HepG2 (cell line): ENCODE results near the gene SLC6A12. TPM values are rescaled to one million over a fixed set of nuclear protein-coding genes. Genes with fewer than 3 reads are reported as not detected.

Experiments used
- ATAC-seq: fragments of 200-7000 bp; cut with Tn5 transposase; 3 replicates; pipeline ENCODE4 v1.9.1; 2020; ENCODE audit warnings: mild to moderate bottlenecking, moderate library complexity
- BruUV-seq: library from RNA; stranded (reverse); fragments of 400-500 nt; replicated peaks from 2 replicates; lab custom pipeline; 2021; lab: Mats Ljungman, UMichigan
- CTCF ChIA-PET: fragments of 300-600 bp; formaldehyde crosslinking; extraction: SDS; loops from one replicate; lab custom pipeline; 2021; ENCODE audit warnings: low total read pairs, inconsistent platforms, low intra/inter-chr PET ratio; lab: Yijun Ruan, JAX
- POLR2A ChIA-PET: fragments of 350-600 bp; sonication (Branson Sonifier 250); formaldehyde crosslinking; loops from one replicate; lab custom pipeline; 2020; ENCODE audit warnings: antibody characterized with exemption, inconsistent platforms; lab: Yijun Ruan, JAX
- DNase-seq: peaks from one replicate; pipeline ENCODE4 v3.0.0-alpha.2; 2015; ENCODE audit warnings: low spot score
- FAIRE-seq: peaks from 3 replicates; lab custom pipeline; 2011; peaks lifted over from hg19 to GRCh38; lab: Jason Lieb, UNC
- H2AFZ ChIP-seq: one replicate; pipeline ENCODE4 v1.6.1; 2011; ENCODE audit warnings: low read length, inconsistent platforms
- H3K27ac ChIP-seq: fragments of 300-600 bp; 3 replicates; pipeline ENCODE4 v1.8.0; 2011; ENCODE audit warnings: mixed run types, mild to moderate bottlenecking, mixed read lengths, low read length, inconsistent platforms; ENCODE audit not compliant: insufficient read depth; ENCODE audit errors: extremely low read length
- H3K27me3 ChIP-seq, 2 experiments: fragments of 200-600 bp in 1 of 2; 2 replicates in 1 of 2; 3 replicates in 1 of 2; pipeline versions ENCODE4 v1.6.0 to v1.8.0; 2011; ENCODE audit warnings: low read length in 2 of 2, mild to moderate bottlenecking in 2 of 2, moderate library complexity in 2 of 2, inconsistent platforms in 1 of 2; ENCODE audit not compliant: insufficient read depth in 2 of 2, control insufficient read depth in 1 of 2
- H3K36me3 ChIP-seq, 2 experiments: fragments of 200-600 bp in 1 of 2; replicated peaks in 1 of 2; 2 replicates in 1 of 2; 3 replicates in 1 of 2; pipeline versions ENCODE4 v1.5.1 to v1.8.0; 2011; ENCODE audit warnings: low read length in 2 of 2, inconsistent platforms in 1 of 2; ENCODE audit not compliant: insufficient read depth in 2 of 2, control insufficient read depth in 1 of 2
- H3K4me1 ChIP-seq: 2 replicates; pipeline ENCODE4 v1.5.1; 2012; ENCODE audit warnings: low read length, inconsistent platforms; ENCODE audit not compliant: insufficient read depth
- H3K4me2 ChIP-seq: 2 replicates; pipeline ENCODE4 v1.6.0; 2011; ENCODE audit warnings: low read depth, low read length, inconsistent platforms
- H3K4me3 ChIP-seq, 3 experiments: fragments of 200-600 bp in 1 of 3; sonication (generic), shearing (Covaris generic) in 1 of 3; replicated peaks in 1 of 3; 2 replicates each; pipeline ENCODE4 v1.5.1; 2011 to 2016; ENCODE audit warnings: low read length in 3 of 3, inconsistent platforms in 2 of 3, low read depth in 2 of 3, mild to moderate bottlenecking in 2 of 3, control low read depth in 1 of 3, mixed read lengths in 1 of 3; ENCODE audit not compliant: insufficient read depth in 1 of 3
- H3K79me2 ChIP-seq: one replicate; pipeline ENCODE4 v1.6.1; 2011; ENCODE audit warnings: low read length, inconsistent platforms; ENCODE audit not compliant: insufficient read depth
- H3K9ac ChIP-seq: 2 replicates; pipeline ENCODE4 v1.6.0; 2011; ENCODE audit warnings: mild to moderate bottlenecking, low read depth, low read length, inconsistent platforms; ENCODE audit not compliant: insufficient read depth
- H3K9me3 ChIP-seq: 2 replicates; pipeline ENCODE4 v1.5.1; 2012; ENCODE audit warnings: mild to moderate bottlenecking, low read length
- H4K20me1 ChIP-seq: 2 replicates; pipeline ENCODE4 v1.6.0; 2011; ENCODE audit warnings: inconsistent platforms, mild to moderate bottlenecking, low read length, moderate library complexity; ENCODE audit not compliant: insufficient read depth
- AKNA ChIP-seq: sonication (generic); formaldehyde crosslinking; IDR thresholded peaks from 2 replicates; pipeline ENCODE4 v1.4.0; 2020; ENCODE audit warnings: missing genetic modification reagents, borderline replicate concordance
- CBX2 ChIP-seq, 2 experiments: fragments of 200-600 bp in 1 of 2; sonication (generic); formaldehyde crosslinking in 1 of 2; IDR thresholded peaks; 2 replicates each; pipeline versions ENCODE4 v1.7.0 to v1.8.1; 2018 to 2022; ENCODE audit warnings: low read depth in 2 of 2, low read length in 1 of 2, mild to moderate bottlenecking in 1 of 2, missing genetic modification reagents in 1 of 2
- E2F2 ChIP-seq: sonication (generic); formaldehyde crosslinking; IDR thresholded peaks from 2 replicates; pipeline ENCODE4 v1.4.0; 2020; ENCODE audit warnings: missing genetic modification reagents, borderline replicate concordance
- HHEX ChIP-seq: IDR thresholded peaks from 2 replicates; pipeline ENCODE4 v1.6.1; 2016; ENCODE audit warnings: control low read depth
- HNRNPL ChIP-seq: fragments of 200-400 bp; formaldehyde crosslinking; IDR thresholded peaks from 2 replicates; pipeline ENCODE4 v1.6.1; 2017; ENCODE audit warnings: mild to moderate bottlenecking, low read depth, low read length
- PAX8 ChIP-seq: sonication (generic); formaldehyde crosslinking; IDR thresholded peaks from 2 replicates; pipeline ENCODE4 v1.8.0; 2022; ENCODE audit warnings: mild to moderate bottlenecking, missing genetic modification reagents, borderline replicate concordance
- PLSCR1 ChIP-seq: sonication (generic); formaldehyde crosslinking; IDR thresholded peaks from 2 replicates; pipeline ENCODE4 v1.5.0; 2020; ENCODE audit warnings: missing genetic modification reagents, mild to moderate bottlenecking, borderline replicate concordance
- SAP130 ChIP-seq: IDR thresholded peaks from 2 replicates; pipeline ENCODE4 v1.6.1; 2016; ENCODE audit warnings: low read depth
- ZKSCAN8 ChIP-seq: IDR thresholded peaks from 2 replicates; pipeline ENCODE4 v1.6.1; 2016; ENCODE audit warnings: borderline replicate concordance, missing genetic modification reagents, missing compliant biosample characterization
- ZNF792 ChIP-seq: IDR thresholded peaks from 2 replicates; pipeline ENCODE4 v1.6.1; 2016
- WGBS: methylation state at CpG from one replicate; pipeline ENCODE4 v1.1.6; 2017; ENCODE audit warnings: low lambda C conversion rate; 5-methylcytosine and 5-hydroxymethylcytosine counted together
- in situ Hi-C: cut with HindIII; loops from 2 replicates; pipeline ENCODE4 v1.10.0; 2017; ENCODE audit warnings: low pct_unique_long_range_greater_than_20kb; ENCODE audit not compliant: extremely low pct_ligation_motif_present
- intact Hi-C: fragments of 100-400 bp; cut with micrococcal nuclease; formaldehyde crosslinking; loops from one replicate; pipeline ENCODE4 v1.10.0; 2022; ENCODE audit not compliant: unreplicated experiment
- polyA plus RNA-seq, 8 experiments: library from polyadenylated mRNA; depleted of rRNA in 3 of 8; stranded (reverse) in 7 of 8; unstranded in 1 of 8; fragments of >200 nt; fragmentation: Illumina TruSeq in 4 of 8; extraction: Trizol in 4 of 8; gene quantifications; 2 replicates each; pipeline versions ENCODE4 v1.2.1 to v1.2.3, GENCODE V29; 2011 to 2016; ENCODE audit warnings: low read depth in 4 of 8, missing spikeins in 1 of 8, mixed read lengths in 1 of 8; ENCODE audit not compliant: insufficient read depth in 1 of 8
- total RNA-seq, 5 experiments: library from RNA; depleted of rRNA; stranded (reverse); fragments of >200 nt; fragmentation: Illumina TruSeq; extraction: Trizol; gene quantifications; 2 replicates each; pipeline ENCODE4 v1.2.3, GENCODE V29; 2016; ENCODE audit warnings: low read depth in 1 of 5

SLC6A12 gene
- total and polyA plus RNA-seq, 2 of the 13 experiments (the other 11 are each of a cell fraction or from before 2014, with no cell fraction given): 3.7 to 18.8 TPM

GRCh38 chr12:227286-227915 lies 13.4 kb upstream of the SLC6A12 start:
- no peaks in the 10 kb centered on the region for H4K20me1 ChIP-seq
- TF ChIP-seq ZNF792 (CRISPR knock-in tag) (no peak), SAP130 (no peak), E2F2 (no peak), AKNA (CRISPR knock-in tag) (no peak), HNRNPL (no peak), ZKSCAN8 (CRISPR knock-in tag) (no peak), HHEX (CRISPR knock-in tag) (no peak), PLSCR1 (CRISPR knock-in tag) (no peak), PAX8 (CRISPR knock-in tag) (no peak), CBX2 (IDR thresholded peaks at IDR 0.05; ENCODE audit: low read depth, low read length) (no peak), CBX2 (CRISPR knock-in tag; IDR thresholded peaks at IDR 0.05; ENCODE audit: low read depth) (no peak)
- POLR2A ChIA-PET: no interaction called here
- 51% methylated on average over 7 of the region's 7 CpGs for WGBS
- H3K4me2 ChIP-seq: no peak overlapping the region
- no peaks in the 10 kb centered on the region for H3K79me2 ChIP-seq
- H3K9me3 ChIP-seq: no peaks in the 10 kb centered on the region
- DNase-seq: no peak
- no peak overlapping the region for H3K9ac ChIP-seq
- peaks cover 16% of the 10 kb centered on the region for H3K4me1 ChIP-seq
- ATAC-seq: no peak
- CTCF ChIA-PET: no interaction called here
- no TSS peak for BruUV-seq
- FAIRE-seq: no peak
- H3K27ac ChIP-seq: no peak overlapping the region
- H3K27me3 ChIP-seq: peaks cover 3 to 6% of the 10 kb centered on the region in 2 experiments; a peak in 3 of 5 replicates
- H2AFZ ChIP-seq: no peak overlapping the region
- intact Hi-C loops (no loop called here), in situ Hi-C loops (no loop called here)
- no peaks in the 10 kb centered on the region for H3K36me3 ChIP-seq
- H3K4me3 ChIP-seq: no peak overlapping the region
